Mesenchymal stem cell (in vitro differentiated cells and primary cell): ENCODE results near the gene MBNL2.
A peak's percentile ranks its signal among the peaks of the same experiment; 100 is the strongest.

Experiments used
- DNase-seq: peaks from one replicate; pipeline ENCODE4 v3.0.0-alpha.2; 2013
- H2AFZ ChIP-seq: one replicate; pipeline ENCODE4 v1.6.1; 2013; ENCODE audit warnings: low read depth, mild to moderate bottlenecking, control low read depth, inconsistent platforms, low read length, moderate library complexity
- H2AK5ac ChIP-seq: 2 replicates; pipeline ENCODE4 v1.6.1; 2013; ENCODE audit warnings: low read length, moderate library complexity, mild to moderate bottlenecking, inconsistent platforms; ENCODE audit not compliant: severe bottlenecking
- H2BK120ac ChIP-seq: one replicate; pipeline ENCODE4 v1.6.1; 2013; ENCODE audit warnings: low read depth, mild to moderate bottlenecking, inconsistent platforms, low read length, moderate library complexity
- H2BK12ac ChIP-seq, 2 experiments: one replicate each; pipeline ENCODE4 v1.6.1; 2013; ENCODE audit warnings: inconsistent platforms in 2 of 2, low read length in 2 of 2, mild to moderate bottlenecking in 2 of 2, moderate library complexity in 2 of 2, control low read depth in 1 of 2
- H2BK15ac ChIP-seq: one replicate; pipeline ENCODE4 v1.6.1; 2013; ENCODE audit warnings: mild to moderate bottlenecking, low read depth, inconsistent platforms; ENCODE audit not compliant: poor library complexity, severe bottlenecking
- H2BK5ac ChIP-seq: 2 replicates; pipeline ENCODE4 v1.6.1; 2013; ENCODE audit warnings: low read depth, mild to moderate bottlenecking, low read length, control low read depth, inconsistent platforms; ENCODE audit not compliant: poor library complexity, severe bottlenecking
- H3K14ac ChIP-seq, 2 experiments: one replicate each; pipeline ENCODE4 v1.6.1; 2013; ENCODE audit warnings: inconsistent platforms in 2 of 2, low read length in 2 of 2, control low read depth in 1 of 2, mild to moderate bottlenecking in 1 of 2, moderate library complexity in 1 of 2
- H3K18ac ChIP-seq, 2 experiments: one replicate each; pipeline ENCODE4 v1.6.1; 2013; ENCODE audit warnings: inconsistent platforms in 2 of 2, low read length in 2 of 2, control low read depth in 1 of 2, low read depth in 1 of 2, mild to moderate bottlenecking in 1 of 2
- H3K23ac ChIP-seq, 2 experiments: one replicate each; pipeline ENCODE4 v1.6.1; 2013; ENCODE audit warnings: inconsistent platforms in 2 of 2, low read length in 2 of 2, mild to moderate bottlenecking in 2 of 2, moderate library complexity in 2 of 2, control low read depth in 1 of 2
- H3K27ac ChIP-seq: 2 replicates; pipeline ENCODE4 v1.5.1; 2013; ENCODE audit warnings: mild to moderate bottlenecking, moderate library complexity, low read length, control low read depth, inconsistent platforms; ENCODE audit not compliant: poor library complexity, severe bottlenecking
- H3K27me3 ChIP-seq, 2 experiments: 2 replicates each; pipeline versions ENCODE4 v1.6.1 to v1.7.0; 2013; ENCODE audit warnings: low read length in 2 of 2, mild to moderate bottlenecking in 2 of 2, moderate library complexity in 2 of 2, control low read depth in 1 of 2, inconsistent platforms in 1 of 2; ENCODE audit not compliant: control insufficient read depth in 1 of 2, insufficient read depth in 1 of 2
- H3K36me3 ChIP-seq, 2 experiments: 2 replicates each; pipeline versions ENCODE4 v1.6.1 to v1.7.0; 2013; ENCODE audit warnings: low read length in 2 of 2, control low read depth in 1 of 2, inconsistent platforms in 1 of 2, low read depth in 1 of 2, mild to moderate bottlenecking in 1 of 2; ENCODE audit not compliant: insufficient read depth in 2 of 2, control insufficient read depth in 1 of 2
- H3K4ac ChIP-seq, 2 experiments: one replicate each; pipeline ENCODE4 v1.6.1; 2013; ENCODE audit warnings: inconsistent platforms in 2 of 2, low read length in 2 of 2, mild to moderate bottlenecking in 2 of 2, moderate library complexity in 2 of 2, control low read depth in 1 of 2, low read depth in 1 of 2
- H3K4me1 ChIP-seq: 2 replicates; pipeline ENCODE4 v1.6.1; 2013; ENCODE audit warnings: low read depth, low read length, control low read depth; ENCODE audit not compliant: control insufficient read depth, insufficient read depth
- H3K4me2 ChIP-seq: 2 replicates; pipeline ENCODE4 v1.6.1; 2013; ENCODE audit warnings: low read length, mild to moderate bottlenecking, inconsistent platforms; ENCODE audit not compliant: poor library complexity, severe bottlenecking
- H3K4me3 ChIP-seq, 2 experiments: 2 replicates each; pipeline versions ENCODE4 v1.5.1 to v1.7.0; 2013; ENCODE audit warnings: low read length in 2 of 2, mild to moderate bottlenecking in 2 of 2, control low read depth in 1 of 2, low read depth in 1 of 2; ENCODE audit not compliant: insufficient read depth in 1 of 2
- H3K79me1 ChIP-seq: replicated peaks from 2 replicates; pipeline ENCODE4 v1.6.1; 2013; ENCODE audit warnings: mild to moderate bottlenecking, control low read depth, low read length, inconsistent platforms; ENCODE audit not compliant: poor library complexity, severe bottlenecking
- H3K9ac ChIP-seq: 2 replicates; pipeline ENCODE4 v1.7.0; 2013; ENCODE audit warnings: mild to moderate bottlenecking, low read length, moderate library complexity
- H3K9me3 ChIP-seq: 2 replicates; pipeline ENCODE4 v1.7.0; 2013; ENCODE audit warnings: mild to moderate bottlenecking, low read length; ENCODE audit not compliant: control insufficient read depth
- H4K8ac ChIP-seq: one replicate; pipeline ENCODE4 v1.6.1; 2013; ENCODE audit warnings: inconsistent platforms, mild to moderate bottlenecking, low read length, moderate library complexity
- H4K91ac ChIP-seq: one replicate; pipeline ENCODE4 v1.6.1; 2013; ENCODE audit warnings: mild to moderate bottlenecking, low read length, inconsistent platforms
- WGBS: methylation state at CpG from one replicate; pipeline ENCODE4 v1.1.7; 2013; ENCODE audit warnings: mixed read lengths; 5-methylcytosine and 5-hydroxymethylcytosine counted together

The MBNL2 gene

GRCh38 chr13:97189928-97190327 lies 32.2 kb upstream of the MBNL2 start:
- Histone ChIP-seq H3K4ac (no peak overlapping the region), H3K23ac (no peak overlapping the region), H3K4me1 (no peaks in the 10 kb centered on the region), H3K9me3 (no peaks in the 10 kb centered on the region), H3K27me3 (peaks cover 0 to 5% of the 10 kb centered on the region in 2 experiments), H3K4me2 (no peak overlapping the region), H3K79me1 (no peaks in the 10 kb centered on the region), H2AFZ (no peak overlapping the region), H3K9ac (no peak overlapping the region), H3K4me3 (no peak overlapping the region), H3K36me3 (no peaks in the 10 kb centered on the region), H2BK15ac (no peak overlapping the region), H2BK12ac (no peak overlapping the region), H3K18ac (no peak overlapping the region), H2BK120ac (no peak overlapping the region), H3K14ac (no peak overlapping the region), H2BK5ac (no peak overlapping the region), H2AK5ac (no peak overlapping the region), H4K91ac (no peak overlapping the region), H3K27ac (no peak overlapping the region), H4K8ac (no peak overlapping the region)
- DNase-seq, result no peak
- WGBS, result 95% methylated on average over 8 of the region's 10 CpGs

- Histone ChIP-seq H3K4me1 (no peaks in the 10 kb centered on the region), H3K27me3 (no peaks in the 10 kb centered on the region), H3K18ac (no peak overlapping the region), H3K9me3 (no peaks in the 10 kb centered on the region), H3K4me2 (no peak overlapping the region), H3K4me3 (no peak overlapping the region), H4K91ac (peak overlapping the region; percentile 40), H3K79me1 (no peaks in the 10 kb centered on the region), H2BK5ac (no peak overlapping the region), H2BK15ac (no peak overlapping the region), H2AFZ (no peak overlapping the region), H4K8ac (no peak overlapping the region), H2BK120ac (no peak overlapping the region), H3K9ac (no peak overlapping the region), H3K14ac (no peak overlapping the region), H2AK5ac (no peak overlapping the region), H3K27ac (no peak overlapping the region), H3K36me3 (no peaks in the 10 kb centered on the region), H3K23ac (no peak overlapping the region), H2BK12ac (no peak overlapping the region), H3K4ac (no peak overlapping the region)
- DNase-seq, result no peak
- 91% methylated on average over 5 of the region's 7 CpGs for WGBS
Observed at GRCh38 chr13:97191142-97191541, 31.0 kb upstream of the MBNL2 start.

- Histone ChIP-seq H3K4ac (no peak overlapping the region), H3K79me1 (no peaks in the 10 kb centered on the region), H3K4me2 (no peak overlapping the region), H3K9me3 (no peaks in the 10 kb centered on the region), H2AK5ac (no peak overlapping the region), H2AFZ (no peak overlapping the region), H2BK120ac (no peak overlapping the region), H3K4me3 (no peak overlapping the region), H2BK5ac (no peak overlapping the region), H3K9ac (no peak overlapping the region), H2BK12ac (no peak overlapping the region), H4K91ac (no peak overlapping the region), H3K4me1 (no peaks in the 10 kb centered on the region), H3K27ac (no peak overlapping the region), H4K8ac (no peak overlapping the region), H3K14ac (no peak overlapping the region), H3K23ac (no peak overlapping the region), H3K36me3 (no peaks in the 10 kb centered on the region), H3K27me3 (no peaks in the 10 kb centered on the region), H3K18ac (no peak overlapping the region), H2BK15ac (no peak overlapping the region)
- 100% methylated on average over 1 of the region's 2 CpGs for WGBS
- DNase-seq, result no peak
Observed at GRCh38 chr13:97191615-97192014, 30.5 kb upstream of the MBNL2 start.

GRCh38 chr13:97192166-97192565 lies 30.0 kb upstream of the MBNL2 start:
- Histone ChIP-seq H3K4me1 (no peaks in the 10 kb centered on the region), H3K4me3 (no peak overlapping the region), H3K36me3 (no peaks in the 10 kb centered on the region), H3K18ac (no peak overlapping the region), H4K91ac (no peak overlapping the region), H3K27me3 (no peaks in the 10 kb centered on the region), H2BK120ac (no peak overlapping the region), H2AK5ac (no peak overlapping the region), H3K79me1 (no peaks in the 10 kb centered on the region), H2BK15ac (no peak overlapping the region), H4K8ac (no peak overlapping the region), H3K23ac (no peak overlapping the region), H2BK5ac (no peak overlapping the region), H3K27ac (no peak overlapping the region), H3K14ac (no peak overlapping the region), H3K4me2 (no peak overlapping the region), H2AFZ (no peak overlapping the region), H3K9me3 (no peaks in the 10 kb centered on the region), H3K9ac (no peak overlapping the region), H2BK12ac (no peak overlapping the region), H3K4ac (no peak overlapping the region)
- no peak for DNase-seq
- 60% methylated on average over 1 of the region's 3 CpGs for WGBS
